IMR-90 (cell line): ENCODE measurements around the gene ATXN1. TPM values are rescaled to one million over a fixed set of nuclear protein-coding genes. Genes with fewer than 3 reads are reported as not detected.
A peak's percentile ranks its signal among the peaks of the same experiment; 100 is the strongest.

Source experiments
- ATAC-seq: fragments of 200-7000 bp; cut with Tn5 transposase; 2 replicates; pipeline ENCODE4 v1.9.1; 2020; ENCODE audit warnings: low read depth, mild to moderate bottlenecking, moderate library complexity
- BruUV-seq: library from RNA; stranded (reverse); fragments of 400-500 nt; replicated peaks from 2 replicates; lab custom pipeline; 2021; lab: Mats Ljungman, UMichigan
- CTCF ChIA-PET: fragments of 300-600 bp; formaldehyde crosslinking; extraction: SDS; loops from one replicate; lab custom pipeline; 2021; ENCODE audit warnings: antibody characterized with exemption; lab: Yijun Ruan, JAX
- POLR2A ChIA-PET: fragments of 300-600 bp; sonication (Branson Sonifier 250); formaldehyde crosslinking; loops from one replicate; lab custom pipeline; 2022; ENCODE audit warnings: antibody characterized with exemption; ENCODE audit not compliant: unreplicated experiment; lab: Charles Lee
- DNase-seq: peaks from one replicate; pipeline ENCODE4 v3.0.0; 2013
- H2AFZ ChIP-seq: replicated peaks from 2 replicates; pipeline ENCODE3; 2013; ENCODE audit warnings: low read length, mild to moderate bottlenecking; ENCODE audit not compliant: poor library complexity
- H2AK5ac ChIP-seq: 2 replicates; pipeline ENCODE4 v1.6.1; 2013; ENCODE audit warnings: low read depth, low read length, inconsistent platforms
- H2AK9ac ChIP-seq: replicated peaks from 2 replicates; pipeline ENCODE3; 2013; ENCODE audit warnings: mild to moderate bottlenecking, low read depth, low read length, moderate library complexity; ENCODE audit not compliant: poor library complexity
- H2BK120ac ChIP-seq: 2 replicates; pipeline ENCODE4 v1.6.1; 2013; ENCODE audit warnings: low read depth, low read length, inconsistent platforms
- H2BK15ac ChIP-seq: 3 replicates; pipeline ENCODE4 v1.6.1; 2013; ENCODE audit warnings: low read depth, low read length, inconsistent platforms
- H2BK20ac ChIP-seq: 2 replicates; pipeline ENCODE4 v1.6.1; 2013; ENCODE audit warnings: low read depth, mild to moderate bottlenecking, inconsistent platforms, low read length, moderate library complexity
- H2BK5ac ChIP-seq: 2 replicates; pipeline ENCODE4 v1.6.1; 2013; ENCODE audit warnings: mild to moderate bottlenecking, low read depth, low read length, inconsistent platforms; ENCODE audit not compliant: poor library complexity, severe bottlenecking
- H3K14ac ChIP-seq: replicated peaks from 2 replicates; pipeline ENCODE4 v1.6.1; 2013; ENCODE audit warnings: low read depth, low read length, inconsistent platforms
- H3K18ac ChIP-seq: 2 replicates; pipeline ENCODE4 v1.6.1; 2013; ENCODE audit warnings: low read depth, low read length, control low read depth
- H3K23ac ChIP-seq: 2 replicates; pipeline ENCODE4 v1.6.1; 2013; ENCODE audit warnings: low read depth, low read length, inconsistent platforms
- H3K27ac ChIP-seq: 2 replicates; pipeline ENCODE4 v1.5.1; 2013; ENCODE audit warnings: mild to moderate bottlenecking, control low read depth, low read length; ENCODE audit not compliant: insufficient read depth
- H3K27me3 ChIP-seq: 2 replicates; pipeline ENCODE4 v1.6.1; 2013; ENCODE audit warnings: low read length; ENCODE audit not compliant: control insufficient read depth, insufficient read depth
- H3K36me3 ChIP-seq: 2 replicates; pipeline ENCODE4 v1.6.1; 2013; ENCODE audit warnings: low read length, mixed read lengths; ENCODE audit not compliant: control insufficient read depth, insufficient read depth
- H3K4ac ChIP-seq: 2 replicates; pipeline ENCODE4 v1.6.1; 2013; ENCODE audit warnings: low read depth, low read length, inconsistent platforms
- H3K4me1 ChIP-seq: 2 replicates; pipeline ENCODE4 v1.6.1; 2013; ENCODE audit warnings: low read length, mixed read lengths; ENCODE audit not compliant: control insufficient read depth, insufficient read depth
- H3K4me2 ChIP-seq: 2 replicates; pipeline ENCODE4 v1.6.1; 2013; ENCODE audit warnings: low read depth, mild to moderate bottlenecking, control low read depth, low read length, moderate library complexity
- H3K4me3 ChIP-seq: 2 replicates; pipeline ENCODE4 v1.5.1; 2013; ENCODE audit warnings: low read depth, mild to moderate bottlenecking, control low read depth, low read length, moderate library complexity; ENCODE audit not compliant: insufficient read depth
- H3K56ac ChIP-seq: 2 replicates; pipeline ENCODE4 v1.6.1; 2013; ENCODE audit warnings: low read length, inconsistent platforms; ENCODE audit not compliant: insufficient read depth; ENCODE audit errors: extremely low read depth
- H3K79me1 ChIP-seq, 2 experiments: 2 replicates each; pipeline ENCODE4 v1.6.1; 2013; ENCODE audit warnings: low read length in 2 of 2, inconsistent platforms in 1 of 2, low read depth in 1 of 2
- H3K9ac ChIP-seq: 2 replicates; pipeline ENCODE4 v1.6.1; 2013; ENCODE audit warnings: low read depth, low read length, control low read depth
- H3K9me1 ChIP-seq: 2 replicates; pipeline ENCODE4 v1.6.1; 2013; ENCODE audit warnings: low read length, inconsistent platforms; ENCODE audit not compliant: insufficient read depth
- H3K9me3 ChIP-seq: 2 replicates; pipeline ENCODE4 v1.6.1; 2013; ENCODE audit warnings: low read length; ENCODE audit not compliant: control insufficient read depth, insufficient read depth
- H4K20me1 ChIP-seq: 2 replicates; pipeline ENCODE4 v1.6.1; 2013; ENCODE audit warnings: low read length, inconsistent platforms; ENCODE audit not compliant: insufficient read depth
- H4K5ac ChIP-seq: 2 replicates; pipeline ENCODE4 v1.6.1; 2013; ENCODE audit warnings: mild to moderate bottlenecking, low read depth, low read length, control low read depth
- H4K8ac ChIP-seq, 2 experiments: 2 replicates each; pipeline ENCODE4 v1.6.1; 2013; ENCODE audit warnings: low read depth in 2 of 2, low read length in 2 of 2, control low read depth in 1 of 2, inconsistent platforms in 1 of 2
- H4K91ac ChIP-seq: 2 replicates; pipeline ENCODE4 v1.6.1; 2013; ENCODE audit warnings: low read depth, low read length, inconsistent platforms; ENCODE audit not compliant: insufficient read depth
- POLR2A ChIP-seq: IDR thresholded peaks from 2 replicates; pipeline ENCODE4 v1.6.1; 2012; ENCODE audit warnings: mild to moderate bottlenecking, low read depth, low read length
- RCOR1 ChIP-seq: IDR thresholded peaks from 2 replicates; pipeline ENCODE4 v1.6.1; 2012; ENCODE audit warnings: mild to moderate bottlenecking, low read length, improper control_type of control experiment; ENCODE audit not compliant: insufficient replicate concordance
- WGBS, 2 experiments: methylation state at CpG; one replicate each; pipeline versions ENCODE4 v1.1.5 to v1.1.7; 2013; ENCODE audit warnings: missing lambda C conversion rate in 2 of 2; ENCODE audit not compliant: insufficient read length in 1 of 2; ENCODE audit errors: extremely low coverage in 2 of 2; 5-methylcytosine and 5-hydroxymethylcytosine counted together
- dilution Hi-C: fragments of 300-500 bp; cut with HindIII; formaldehyde crosslinking; loops from one replicate; pipeline ENCODE4 v1.14.3; 2018; ENCODE audit warnings: low sequenced_read_pairs; ENCODE audit not compliant: unreplicated experiment
- in situ Hi-C: fragments of 300-500 bp; cut with MboI; formaldehyde crosslinking; loops from 3 replicates; pipeline ENCODE4 v1.14.3; 2019; ENCODE audit warnings: low sequenced_read_pairs, inconsistent platforms, mixed read lengths
- intact Hi-C: fragments of 100-400 bp; cut with micrococcal nuclease; formaldehyde crosslinking; loops from 2 replicates; pipeline ENCODE4 v1.10.0; 2022
- polyA plus RNA-seq, 3 experiments: library from polyadenylated mRNA; depleted of rRNA; stranded (reverse); fragments of >200 nt; gene quantifications; 2 replicates each; pipeline ENCODE4 v1.2.3, GENCODE V29; 2012; ENCODE audit warnings: low replicate concordance in 1 of 3
- total RNA-seq: library from RNA; depleted of rRNA; stranded (reverse); fragments of >200 nt; gene quantifications from 2 replicates; pipeline ENCODE4 v1.2.3, GENCODE V29; 2012

ATXN1 gene
- total and polyA plus RNA-seq, 2 of the 4 experiments (the other 2 are of a cell fraction), result 7.3 to 11.1 TPM

DNA sequence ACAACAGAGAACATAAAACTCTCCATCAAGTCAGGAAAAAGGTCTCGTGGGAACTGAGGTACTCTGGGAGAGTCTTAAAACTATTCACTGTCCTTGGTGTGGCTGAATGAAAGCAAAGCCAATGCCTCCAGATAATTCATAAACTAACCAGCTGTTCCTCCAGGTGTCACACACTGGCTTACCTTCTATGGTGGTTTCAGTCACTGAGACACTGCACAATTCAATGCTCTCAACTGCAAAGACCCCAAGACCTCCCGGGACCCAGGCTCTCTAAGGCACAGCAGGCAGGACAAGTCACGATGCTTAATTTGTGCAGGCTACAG, 422.0 kb downstream of the ATXN1 start:
- intact Hi-C loops (loop anchor here (2.0 to 10.0 kb wide), 4 partner anchors 60 to 626 kb away; no protein-coding TSS in a partner anchor), in situ Hi-C loops (loop anchor here (5.0 to 10.0 kb wide), 2 partner anchors 173 to 626 kb away; no protein-coding TSS in a partner anchor), dilution Hi-C loops (no loop called here)
- Histone ChIP-seq H3K4ac (peak overlapping the region; percentile 92), H2BK120ac (peak overlapping the region; percentile 95), H3K14ac (peak overlapping the region; percentile 83), H3K9ac (no peak overlapping the region), H3K4me3 (no peak overlapping the region), H3K23ac (peak overlapping the region; percentile 73), H3K4me1 (peaks cover 21% of the 10 kb centered on the region), H3K56ac (peak overlapping the region; percentile 46), H3K27me3 (no peaks in the 10 kb centered on the region), H3K36me3 (no peaks in the 10 kb centered on the region), H3K79me1 (peaks cover 3 to 41% of the 10 kb centered on the region in 2 experiments; a peak in 2 of 4 replicates), H2AK9ac (no peak overlapping the region), H2BK15ac (peak overlapping the region; percentile 59; the same call in 2 of the 3 replicates), H3K27ac (peak overlapping the region; percentile 49), H2AFZ (peak overlapping the region; percentile 45), H3K4me2 (peak overlapping the region; percentile 6; the same call in 1 of the 2 replicates), H3K18ac (peak overlapping the region; percentile 55), H3K9me1 (peaks cover 36% of the 10 kb centered on the region), H4K5ac (peak overlapping the region; percentile 9; the same call in 1 of the 2 replicates), H3K9me3 (no peaks in the 10 kb centered on the region), H2BK20ac (peak overlapping the region; percentile 91), H4K8ac (peak overlapping the region; percentile 6 to 87; a peak in 3 of 4 replicates), H4K20me1 (no peaks in the 10 kb centered on the region; the same call in 1 of the 2 replicates), H2AK5ac (peak overlapping the region; percentile 72), H2BK5ac (peak overlapping the region; percentile 68), H4K91ac (peak overlapping the region; percentile 62)
- POLR2A ChIA-PET, result interaction anchor here (0.6 kb wide), 1 partner anchor 386 kb away, joined by 3 read pairs; no protein-coding TSS in a partner anchor
- ATAC-seq, result no peak
- WGBS, 2 experiments, result no CpG with 5 or more reads among the region's 3 CpGs
- CTCF ChIA-PET, result interaction anchor here (0.6 to 1.4 kb wide), 8 partner anchors 11 to 626 kb away, joined by 3 to 5 read pairs (median 4); no protein-coding TSS in a partner anchor
- no TSS peak for BruUV-seq
- DNase-seq, result no peak
- TF ChIP-seq RCOR1 (no peak), POLR2A (no peak)
